B cell (primary cell): ENCODE results near the gene BATF3. TPM values are rescaled to one million over a fixed set of nuclear protein-coding genes. Genes with fewer than 3 reads are reported as not detected.
"Not testable (repeated sequence)": the region's sequence is repeated elsewhere in the genome, so short reads cannot be mapped to it uniquely, and the experiment has no call there.

Source experiments
- ATAC-seq: fragments of 200-7000 bp; cut with Tn5 transposase; one replicate; pipeline ENCODE4 v1.10.0; 2021; ENCODE audit warnings: low read depth, mild to moderate bottlenecking, moderate number of reproducible peaks, moderate library complexity
- CTCF ChIA-PET: fragments of 350-600 bp; sonication (Branson Sonifier 250); formaldehyde crosslinking; loops from one replicate; lab custom pipeline; 2021; ENCODE audit warnings: antibody characterized with exemption, inconsistent platforms; lab: Charles Lee
- POLR2A ChIA-PET: fragments of 350-600 bp; sonication (Branson Sonifier 250); formaldehyde crosslinking; loops from one replicate; lab custom pipeline; 2021; ENCODE audit warnings: antibody characterized with exemption; lab: Charles Lee
- DNase-seq: peaks from one replicate; pipeline ENCODE4 v3.0.0; 2013
- H2AFZ ChIP-seq: 2 replicates; pipeline ENCODE4 v1.6.1; 2012; ENCODE audit warnings: mild to moderate bottlenecking, low read depth, low read length; ENCODE audit not compliant: insufficient read depth, poor library complexity, severe bottlenecking
- H3K27ac ChIP-seq, 2 donors: 1 replicate in 1 of 2; 2 replicates in 1 of 2; pipeline ENCODE4 v1.5.1; 2012 to 2013; ENCODE audit warnings: low read length in 2 of 2, mild to moderate bottlenecking in 2 of 2, moderate library complexity in 1 of 2
- H3K27me3 ChIP-seq, 4 experiments: fragments of 200-600 bp in 1 of 4; sonication (generic) in 1 of 4; replicated peaks in 1 of 4; 1 replicate in 2 of 4; 2 replicates in 2 of 4; pipeline versions ENCODE4 v1.6.1 to v1.7.0; 2013 to 2016; ENCODE audit warnings: low read length in 3 of 4, mild to moderate bottlenecking in 2 of 4, mixed read lengths in 1 of 4, moderate library complexity in 1 of 4; ENCODE audit not compliant: insufficient read depth in 4 of 4, control insufficient read depth in 3 of 4; ENCODE audit errors: control extremely low read depth in 1 of 4
- H3K36me3 ChIP-seq, 2 experiments: replicated peaks in 1 of 2; 1 replicate in 1 of 2; 2 replicates in 1 of 2; pipeline versions ENCODE4 v1.6.1 to v1.7.1; 2013; ENCODE audit warnings: low read length in 1 of 2; ENCODE audit not compliant: insufficient read depth in 2 of 2, control insufficient read depth in 1 of 2; ENCODE audit errors: control extremely low read depth in 1 of 2, extremely low read depth in 1 of 2
- H3K4me1 ChIP-seq, 2 donors: fragments of 200-600 bp in 1 of 2; sonication (generic) in 1 of 2; 1 replicate in 1 of 2; 2 replicates in 1 of 2; pipeline versions ENCODE4 v1.5.1 to v1.6.1; 2013 to 2017; ENCODE audit warnings: low read length in 2 of 2; ENCODE audit not compliant: control insufficient read depth in 2 of 2, insufficient read depth in 2 of 2
- H3K4me2 ChIP-seq: replicated peaks from 2 replicates; pipeline ENCODE3; 2012; ENCODE audit warnings: mild to moderate bottlenecking, low read depth, low read length; ENCODE audit not compliant: poor library complexity, severe bottlenecking
- H3K4me3 ChIP-seq, 5 experiments: fragments of 200-600 bp in 1 of 5; sonication (generic) in 1 of 5; 1 replicate in 3 of 5; 2 replicates in 2 of 5; pipeline versions ENCODE4 v1.5.1 to v1.7.0; 2011 to 2016; ENCODE audit warnings: low read length in 4 of 5, mild to moderate bottlenecking in 4 of 5, low read depth in 2 of 5, control low read depth in 1 of 5, moderate library complexity in 1 of 5; ENCODE audit not compliant: insufficient read depth in 1 of 5; ENCODE audit errors: control extremely low read depth in 1 of 5, extremely low read depth in 1 of 5
- H3K79me2 ChIP-seq: fragments of 200-600 bp; sonication (generic); one replicate; pipeline ENCODE4 v1.6.0; 2016; ENCODE audit warnings: low read length; ENCODE audit not compliant: control insufficient read depth, insufficient read depth
- H3K9ac ChIP-seq: fragments of 200-600 bp; sonication (generic); 2 replicates; pipeline ENCODE4 v1.6.1; 2017; ENCODE audit warnings: mild to moderate bottlenecking, low read length, moderate library complexity
- H3K9me3 ChIP-seq, 3 donors: one replicate each; pipeline versions ENCODE4 v1.6.1 to v1.7.1; 2013; ENCODE audit warnings: low read length in 2 of 3; ENCODE audit not compliant: control insufficient read depth in 2 of 3, insufficient read depth in 1 of 3; ENCODE audit errors: control extremely low read depth in 1 of 3
- H4K20me1 ChIP-seq: 2 replicates; pipeline ENCODE4 v1.6.0; 2012; ENCODE audit warnings: mild to moderate bottlenecking, low read length; ENCODE audit not compliant: insufficient read depth, control insufficient read depth, poor library complexity, severe bottlenecking
- H3K27ac Mint-ChIP-seq: one replicate; pipeline ENCODE4 v1.8.0; 2021; ENCODE audit warnings: mixed read lengths
- H3K27me3 Mint-ChIP-seq: one replicate; pipeline ENCODE4 v1.8.0; 2021; ENCODE audit warnings: mixed read lengths
- H3K4me1 Mint-ChIP-seq: one replicate; pipeline ENCODE4 v1.8.0; 2021; ENCODE audit warnings: mixed read lengths
- H3K4me3 Mint-ChIP-seq: one replicate; pipeline ENCODE4 v1.8.0; 2021; ENCODE audit warnings: mixed read lengths
- H3K9me3 Mint-ChIP-seq: one replicate; pipeline ENCODE4 v1.8.0; 2022; ENCODE audit warnings: mixed read lengths; ENCODE audit not compliant: insufficient read depth
- CTCF ChIP-seq: fragments of 200-600 bp; IDR thresholded peaks from one replicate; pipeline ENCODE4 v1.8.0; 2022; ENCODE audit warnings: antibody characterized with exemption, mild to moderate bottlenecking
- EZH2 ChIP-seq: IDR thresholded peaks from 2 replicates; pipeline ENCODE4 v1.6.1; 2012; ENCODE audit warnings: borderline replicate concordance, low read depth, mild to moderate bottlenecking, moderate library complexity, low read length; ENCODE audit not compliant: insufficient read depth, poor library complexity, severe bottlenecking
- WGBS: methylation state at CpG from one replicate; pipeline ENCODE4 v1.1.5; 2013; ENCODE audit warnings: missing lambda C conversion rate; ENCODE audit not compliant: insufficient coverage; 5-methylcytosine and 5-hydroxymethylcytosine counted together
- intact Hi-C: fragments of 100-400 bp; cut with micrococcal nuclease; formaldehyde crosslinking; loops from one replicate; pipeline ENCODE4 v1.10.0; 2022
- polyA plus RNA-seq: library from polyadenylated mRNA; depleted of rRNA; stranded (reverse); fragments of >200 nt; gene quantifications from 2 replicates; pipeline ENCODE4 v1.2.3, GENCODE V29; 2012
- total RNA-seq, 2 donors: library from RNA; stranded (reverse); fragments of 120-200 nt in 1 of 2; gene quantifications; 1 replicate in 1 of 2; 2 replicates in 1 of 2; pipeline versions ENCODE4 v1.2.3 to v1.2.4, GENCODE V29; 2013 to 2022

Gene BATF3
- total and polyA plus RNA-seq, 2 donors (not counting 1 experiment from before 2014, with no cell fraction given): 0.36 to 1.9 TPM

DNA sequence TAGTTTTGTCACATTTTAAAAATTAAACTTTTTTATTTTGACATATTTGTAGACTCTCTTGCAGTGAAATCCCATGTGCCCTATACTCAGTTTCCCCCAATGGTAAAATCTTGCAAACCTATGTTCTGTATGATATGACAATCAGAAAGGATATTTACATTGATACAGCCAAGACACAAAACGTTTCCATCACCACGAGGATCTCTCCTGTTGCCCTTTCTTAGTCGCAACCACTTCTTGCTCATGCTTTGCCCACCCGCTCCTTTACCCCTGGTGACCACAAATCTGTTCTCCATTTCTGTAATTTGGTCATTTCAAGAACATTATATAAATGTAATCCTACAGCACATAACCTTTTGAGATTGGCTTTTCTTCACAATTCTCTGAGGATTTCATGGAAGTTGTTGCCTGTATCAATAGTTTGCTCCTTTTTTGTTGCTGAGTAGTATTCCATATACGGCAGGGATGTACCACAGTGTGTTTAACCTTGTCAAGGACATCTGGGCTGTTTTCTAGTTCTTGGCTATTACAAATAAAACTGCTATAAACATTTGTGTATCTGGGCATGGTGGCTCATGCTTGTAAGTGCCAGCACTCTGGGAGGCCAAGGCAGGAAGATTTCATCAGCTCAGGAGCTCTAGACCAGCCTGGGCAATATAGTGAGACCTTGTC, 14.0 kb upstream of the BATF3 start:
- Histone ChIP-seq H3K36me3 (no peaks in the 10 kb centered on the region), H3K4me3 (no peak overlapping the region), H3K27me3 (no peaks in the 10 kb centered on the region), H2AFZ (no peak overlapping the region), H3K9ac (no peak overlapping the region), H3K4me1 (no peaks in the 10 kb centered on the region), H3K9me3 (no peaks in the 10 kb centered on the region), H3K79me2 (no peaks in the 10 kb centered on the region), H3K4me2 (no peak overlapping the region), H4K20me1 (no peaks in the 10 kb centered on the region), H3K27ac (no peak overlapping the region)
- TF ChIP-seq EZH2: no peak
- no peak for TF ChIP-seq CTCF
- ChIA-PET POLR2A (no interaction called here), CTCF (no interaction called here)
- no peak overlapping the region for H3K4me3 Mint-ChIP-seq
- H3K9me3 Mint-ChIP-seq: no peaks in the 10 kb centered on the region
- 55% methylated on average over 2 of the region's 5 CpGs for WGBS
- intact Hi-C loops: no loop called here
- ATAC-seq (no peak), DNase-seq (no peak)
- H3K4me1 Mint-ChIP-seq: no peaks in the 10 kb centered on the region
- peaks cover 5% of the 10 kb centered on the region for H3K27me3 Mint-ChIP-seq
- no peak overlapping the region for H3K27ac Mint-ChIP-seq

DNA sequence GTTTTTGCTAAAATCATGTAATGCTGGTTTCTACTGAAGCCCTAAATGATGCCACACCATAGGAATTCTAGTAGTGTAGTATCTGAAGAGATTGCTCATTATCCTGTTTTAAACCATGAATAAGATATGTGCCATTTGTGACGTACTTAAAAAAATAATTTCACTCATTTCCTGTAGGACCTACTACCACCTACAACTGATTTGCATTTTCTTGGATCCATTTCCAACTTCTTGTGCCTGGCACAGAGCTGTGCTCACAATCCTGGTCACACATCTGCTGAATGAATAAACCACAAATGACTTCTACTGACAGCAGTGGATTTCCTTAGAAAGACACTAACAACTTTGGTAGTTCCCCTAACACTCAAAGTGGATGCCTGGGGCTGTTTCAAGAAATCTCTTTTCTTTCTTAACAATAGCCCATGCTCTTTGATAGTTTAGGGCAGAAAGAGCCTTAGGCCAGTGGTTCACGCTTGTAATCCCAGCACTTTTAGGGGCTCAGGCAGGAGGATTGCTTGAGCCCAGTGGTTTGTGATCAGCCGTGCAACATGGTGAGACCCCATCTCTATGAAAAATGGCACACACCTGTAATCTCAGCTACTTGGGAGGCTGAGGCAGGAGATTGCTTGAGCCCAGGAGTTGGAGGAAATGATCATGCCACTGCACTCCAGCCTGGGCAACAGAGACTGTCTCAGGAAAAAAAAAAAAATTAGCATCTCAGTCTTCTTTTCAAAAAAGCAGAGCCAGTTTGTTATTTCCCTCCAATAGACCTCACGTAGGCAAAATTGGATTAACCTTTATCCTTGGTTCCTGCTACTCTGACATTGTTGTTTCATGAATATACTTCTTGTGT, 13.0 kb upstream of the BATF3 start:
- H3K4me3 Mint-ChIP-seq: no peak overlapping the region
- intact Hi-C loops: no loop called here
- no peak overlapping the region for H3K27ac ChIP-seq
- H3K9me3 ChIP-seq: no peaks in the 10 kb centered on the region
- H3K9ac ChIP-seq: no peak overlapping the region
- no peaks in the 10 kb centered on the region for H3K79me2 ChIP-seq
- no peaks in the 10 kb centered on the region for H4K20me1 ChIP-seq
- no peaks in the 10 kb centered on the region for H3K27me3 Mint-ChIP-seq
- 43% methylated on average over 1 of the region's 4 CpGs for WGBS
- no peak for ATAC-seq
- H3K4me1 ChIP-seq: no peaks in the 10 kb centered on the region
- CTCF ChIA-PET: no interaction called here
- POLR2A ChIA-PET: no interaction called here
- no peaks in the 10 kb centered on the region for H3K27me3 ChIP-seq
- no peaks in the 10 kb centered on the region for H3K36me3 ChIP-seq
- H3K9me3 Mint-ChIP-seq: no peaks in the 10 kb centered on the region
- H3K4me1 Mint-ChIP-seq: no peaks in the 10 kb centered on the region
- H3K27ac Mint-ChIP-seq: no peak overlapping the region
- TF ChIP-seq CTCF: no peak
- no peak for TF ChIP-seq EZH2
- no peak overlapping the region for H2AFZ ChIP-seq
- no peak overlapping the region for H3K4me2 ChIP-seq
- no peak overlapping the region for H3K4me3 ChIP-seq
- no peak for DNase-seq

GRCh38 chr1:212711974-212712373, 12.3 kb upstream of the BATF3 start:
- H3K4me1 ChIP-seq, H3K27me3 Mint-ChIP-seq, H2AFZ ChIP-seq, H3K27ac ChIP-seq, CTCF ChIA-PET, H4K20me1 ChIP-seq, H3K27ac Mint-ChIP-seq, ATAC-seq, H3K9ac ChIP-seq, POLR2A ChIA-PET, DNase-seq, intact Hi-C loops, H3K4me1 Mint-ChIP-seq, H3K9me3 ChIP-seq, H3K36me3 ChIP-seq, H3K79me2 ChIP-seq, H3K4me3 ChIP-seq, H3K4me2 ChIP-seq, H3K4me3 Mint-ChIP-seq, H3K27me3 ChIP-seq, H3K9me3 Mint-ChIP-seq: not testable (repeated sequence)
- WGBS: 100% methylated on average over 2 of the region's 8 CpGs
